Measurements from ENCODE around the gene ARID5B.

Gene ARID5B

DNA sequence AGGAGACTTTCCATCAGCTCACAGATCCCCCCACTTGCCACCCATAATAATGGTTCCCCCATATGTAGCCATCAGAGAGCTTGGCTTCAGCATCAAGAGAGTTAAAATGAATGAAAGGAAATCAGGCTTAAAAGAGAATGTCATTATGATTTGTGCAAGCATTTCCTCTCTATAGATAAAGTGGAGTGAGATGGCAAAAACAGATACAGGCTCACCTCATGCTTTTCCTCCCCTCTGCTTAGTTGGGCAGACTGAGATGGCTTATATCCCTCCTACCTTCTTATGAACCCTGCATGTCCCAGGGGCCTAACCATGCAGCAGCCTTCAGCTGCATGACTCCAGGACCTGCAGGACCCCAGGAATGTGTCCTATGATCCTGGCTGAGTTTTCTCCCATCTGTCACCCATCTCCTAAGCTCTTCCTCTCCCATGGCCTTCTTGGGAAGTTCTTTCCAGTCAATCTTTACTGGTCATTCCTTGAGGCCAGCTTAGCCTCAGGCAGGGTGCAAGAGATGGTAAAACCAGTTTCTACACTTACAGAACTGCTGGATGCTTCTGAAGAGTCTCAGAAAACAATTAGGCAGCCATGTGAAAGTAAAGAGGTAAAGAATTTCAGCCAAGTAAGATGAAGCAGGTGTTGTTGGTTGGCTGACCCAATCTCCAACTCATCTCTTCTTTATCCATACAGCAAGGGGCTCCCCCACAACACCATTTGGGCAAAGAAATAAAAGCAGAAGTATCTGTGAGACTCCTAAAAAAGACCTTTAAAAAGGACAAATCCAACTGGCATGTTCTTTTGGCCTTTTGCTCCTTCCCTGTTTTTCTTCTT is 207.5 kb downstream of the ARID5B start:
- no peak overlapping the region for H3K4me3 ChIP-seq (ENCODE audit: low read depth, low read length)
- TF ChIP-seq, protein P1, sequence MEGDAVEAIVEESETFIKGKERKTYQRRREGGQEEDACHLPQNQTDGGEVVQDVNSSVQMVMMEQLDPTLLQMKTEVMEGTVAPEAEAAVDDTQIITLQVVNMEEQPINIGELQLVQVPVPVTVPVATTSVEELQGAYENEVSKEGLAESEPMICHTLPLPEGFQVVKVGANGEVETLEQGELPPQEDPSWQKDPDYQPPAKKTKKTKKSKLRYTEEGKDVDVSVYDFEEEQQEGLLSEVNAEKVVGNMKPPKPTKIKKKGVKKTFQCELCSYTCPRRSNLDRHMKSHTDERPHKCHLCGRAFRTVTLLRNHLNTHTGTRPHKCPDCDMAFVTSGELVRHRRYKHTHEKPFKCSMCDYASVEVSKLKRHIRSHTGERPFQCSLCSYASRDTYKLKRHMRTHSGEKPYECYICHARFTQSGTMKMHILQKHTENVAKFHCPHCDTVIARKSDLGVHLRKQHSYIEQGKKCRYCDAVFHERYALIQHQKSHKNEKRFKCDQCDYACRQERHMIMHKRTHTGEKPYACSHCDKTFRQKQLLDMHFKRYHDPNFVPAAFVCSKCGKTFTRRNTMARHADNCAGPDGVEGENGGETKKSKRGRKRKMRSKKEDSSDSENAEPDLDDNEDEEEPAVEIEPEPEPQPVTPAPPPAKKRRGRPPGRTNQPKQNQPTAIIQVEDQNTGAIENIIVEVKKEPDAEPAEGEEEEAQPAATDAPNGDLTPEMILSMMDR (IDR thresholded peaks at IDR 0.05; ENCODE audit: borderline replicate concordance, insufficient read depth, low read depth, low read length), result no peak

DNA sequence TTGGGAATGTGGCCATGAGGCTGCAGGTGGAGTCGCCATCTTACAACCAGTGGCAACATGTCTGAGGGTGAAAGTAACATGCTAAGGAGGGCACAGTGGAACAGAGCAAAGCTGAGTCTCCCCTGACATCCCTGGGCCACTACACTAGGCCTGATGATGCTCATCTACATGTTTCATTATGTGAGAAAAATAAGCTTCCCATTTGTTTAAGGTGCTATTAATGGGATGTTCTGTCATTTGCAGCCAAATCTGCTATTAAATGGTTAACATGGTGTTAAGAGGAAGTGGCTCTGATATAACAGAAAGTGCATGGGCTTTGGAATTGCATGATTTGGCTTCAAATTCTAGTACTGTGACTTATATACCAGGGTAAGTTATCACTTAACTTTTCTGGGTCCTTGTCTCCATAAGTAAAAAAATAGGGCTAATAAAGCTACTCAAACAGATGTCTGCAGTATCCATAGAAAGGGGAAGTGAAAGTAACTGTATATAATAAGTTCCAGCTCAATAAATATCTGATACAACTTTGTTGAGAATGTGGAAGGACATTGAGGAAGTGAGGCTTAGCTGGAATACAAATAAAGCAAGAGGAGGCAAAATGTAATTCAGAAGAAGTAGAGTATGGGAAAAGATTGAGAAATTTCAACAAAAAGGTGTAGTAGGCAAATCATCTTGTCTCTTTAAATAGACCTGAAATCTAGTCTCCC is 208.2 kb downstream of the ARID5B start:
- H3K4me3 ChIP-seq (ENCODE audit: low read depth, low read length), result no peak overlapping the region
- TF ChIP-seq, protein P1 (IDR thresholded peaks at IDR 0.05; ENCODE audit: borderline replicate concordance, insufficient read depth, low read depth, low read length), result no peak

DNA sequence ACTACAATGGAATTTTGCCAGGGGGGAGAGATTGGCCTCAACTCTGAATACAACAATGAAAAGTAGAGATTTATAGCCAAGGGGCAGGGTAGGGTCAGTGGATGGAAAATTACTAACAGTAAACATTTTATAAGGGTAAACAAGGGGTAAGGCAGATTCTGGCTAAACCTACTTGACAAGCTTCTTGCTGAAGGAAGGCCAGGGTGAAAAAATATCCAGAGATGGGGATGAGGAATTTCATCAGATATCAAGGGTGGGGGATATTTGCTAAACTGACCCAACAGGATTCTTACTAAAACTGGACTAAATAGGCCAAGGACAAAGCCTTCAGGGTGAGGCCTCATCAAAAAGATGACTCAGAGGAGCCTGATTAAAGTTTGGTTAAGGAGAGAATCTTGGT is 210.8 kb downstream of the ARID5B start:
- no peak overlapping the region for H3K4me3 ChIP-seq (ENCODE audit: low read depth, low read length)
- TF ChIP-seq, protein P1 (IDR thresholded peaks at IDR 0.05; ENCODE audit: borderline replicate concordance, insufficient read depth, low read depth, low read length), result no peak

DNA sequence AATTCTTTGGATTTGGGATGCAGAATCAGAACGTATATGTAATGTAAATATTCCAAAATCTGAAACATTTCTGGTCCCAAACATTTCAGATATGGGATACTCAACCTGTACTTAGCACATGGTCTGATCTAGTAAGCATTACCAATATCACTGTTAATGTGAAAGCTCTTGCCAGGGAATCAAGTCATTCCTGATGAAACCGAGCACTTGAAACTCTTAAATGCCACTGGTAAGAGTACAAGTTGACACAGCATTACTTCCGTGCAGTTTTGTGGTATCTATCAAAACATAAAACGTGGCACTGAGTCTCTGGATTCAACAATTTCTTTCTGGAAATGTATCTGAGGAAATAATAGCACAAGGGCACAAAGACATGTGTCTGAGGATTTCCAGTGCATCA is 211.5 kb downstream of the ARID5B start:
- no peak overlapping the region for H3K4me3 ChIP-seq (ENCODE audit: low read depth, low read length)
- TF ChIP-seq, protein P1 (IDR thresholded peaks at IDR 0.05; ENCODE audit: borderline replicate concordance, insufficient read depth, low read depth, low read length), result no peak

DNA sequence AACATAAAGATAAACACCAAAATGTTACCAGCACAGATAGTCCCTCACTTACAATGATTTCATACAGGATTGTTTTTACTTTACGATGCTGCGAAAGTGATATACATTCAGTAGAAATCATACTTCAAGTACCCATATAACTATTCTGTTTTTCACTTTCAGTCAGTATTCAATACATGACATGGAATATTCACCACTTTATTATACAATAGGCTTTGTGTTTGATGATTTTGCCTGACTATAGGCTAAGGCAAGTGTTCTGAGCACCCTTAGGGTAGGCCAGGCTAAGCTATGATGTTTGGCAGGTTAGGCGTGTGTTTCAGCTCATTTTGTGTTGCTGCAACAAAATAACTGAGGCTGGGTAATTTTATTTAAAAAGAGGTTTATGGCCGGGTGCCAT is 212.2 kb downstream of the ARID5B start:
- TF ChIP-seq, protein P1 (IDR thresholded peaks at IDR 0.05; ENCODE audit: borderline replicate concordance, insufficient read depth, low read depth, low read length), result no peak
- no peak overlapping the region for H3K4me3 ChIP-seq (ENCODE audit: low read depth, low read length)

DNA sequence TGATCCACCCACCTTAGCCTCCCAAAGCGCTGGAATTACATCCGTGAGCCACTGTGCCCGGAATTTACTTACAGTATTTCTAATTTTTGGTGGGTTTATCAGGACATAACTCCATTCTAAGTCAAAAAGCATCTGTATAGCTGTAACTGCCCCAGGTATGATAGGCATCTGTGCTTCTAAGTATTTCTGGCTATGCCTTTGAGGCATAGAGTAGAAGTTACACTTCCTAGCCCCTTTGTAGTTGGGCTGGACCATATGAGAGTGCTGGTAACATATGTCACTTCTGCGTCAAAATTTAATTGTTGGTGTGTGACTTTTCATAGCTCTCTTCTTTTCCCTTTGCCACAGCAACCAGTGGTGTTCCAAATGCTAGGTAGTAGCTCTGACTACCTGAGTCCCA is 213.8 kb downstream of the ARID5B start:
- TF ChIP-seq, protein P1 (IDR thresholded peaks at IDR 0.05; ENCODE audit: borderline replicate concordance, insufficient read depth, low read depth, low read length), result no peak

DNA sequence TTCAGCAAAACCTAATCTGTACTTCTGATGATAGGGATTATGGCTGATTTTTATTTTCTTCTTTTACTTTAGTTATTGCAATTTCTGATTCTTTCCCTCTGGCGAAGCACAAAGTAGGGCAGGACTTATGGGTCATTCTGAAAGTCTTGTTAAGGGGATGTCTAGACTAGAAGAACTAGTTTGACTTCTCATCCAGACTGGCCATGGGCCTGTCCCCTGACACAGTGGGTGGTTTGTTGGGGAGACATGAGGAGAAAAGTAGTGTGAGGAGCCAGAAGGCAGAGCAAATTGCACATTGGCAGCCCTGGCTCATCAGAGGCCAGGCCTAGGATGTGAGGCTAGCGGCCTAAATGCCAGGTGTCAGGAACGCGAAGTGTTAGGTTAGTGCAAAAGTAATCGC is 214.3 kb downstream of the ARID5B start:
- TF ChIP-seq, protein P1 (IDR thresholded peaks at IDR 0.05; ENCODE audit: borderline replicate concordance, insufficient read depth, low read depth, low read length), result no peak
- no peak overlapping the region for H3K4me3 ChIP-seq (ENCODE audit: low read depth, low read length)

More for the DNA sequence above, 213.8 kb downstream of the ARID5B start:
- no peak overlapping the region for H3K4me3 ChIP-seq (ENCODE audit: low read depth, low read length)

All from GM12875 (cell line).